ENCODE data around the gene GLIS2. TPM values are rescaled to one million over a fixed set of nuclear protein-coding genes. Genes with fewer than 3 reads are reported as not detected.

GLIS2 gene
- total RNA-seq, 1 donor from 2014 or later: 1.6 TPM

DNA sequence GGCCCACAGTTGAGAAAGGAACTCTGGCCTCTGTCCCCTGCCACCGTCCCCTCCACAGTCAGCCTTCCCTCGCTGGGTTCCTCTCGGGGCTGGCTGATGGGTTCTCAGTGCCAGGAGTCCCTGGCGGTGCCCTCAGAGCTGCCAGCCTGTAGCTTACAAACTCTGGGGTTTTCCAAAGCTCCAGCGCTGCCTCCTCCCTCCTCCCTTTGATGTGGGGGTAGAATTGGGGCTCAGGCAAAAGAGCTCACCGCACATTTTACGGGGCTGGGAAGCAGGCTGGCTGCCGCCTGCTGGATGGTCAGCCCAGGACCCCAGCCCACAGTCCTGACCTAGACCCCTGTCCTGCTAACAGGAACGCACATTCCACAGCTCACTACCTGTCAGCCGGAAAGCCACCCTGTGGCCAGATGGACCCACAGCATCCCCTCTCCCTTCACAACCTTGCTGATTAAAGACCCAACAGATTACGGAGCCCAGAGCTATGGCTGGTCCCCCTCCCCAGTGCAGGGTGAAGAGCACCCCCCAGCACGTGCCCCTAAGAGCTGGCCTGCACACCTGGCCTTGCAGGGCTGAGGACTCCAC is 61.8 kb downstream of the GLIS2 start:
- H3K27me3 Mint-ChIP-seq (ENCODE audit: unreplicated experiment): peaks cover 7% of the 10 kb centered on the region
- H3K27ac Mint-ChIP-seq (ENCODE audit: unreplicated experiment): peak overlapping the region; percentile 53
- H3K4me1 Mint-ChIP-seq (ENCODE audit: unreplicated experiment): peaks cover 18% of the 10 kb centered on the region
- TF ChIP-seq, protein P1, sequence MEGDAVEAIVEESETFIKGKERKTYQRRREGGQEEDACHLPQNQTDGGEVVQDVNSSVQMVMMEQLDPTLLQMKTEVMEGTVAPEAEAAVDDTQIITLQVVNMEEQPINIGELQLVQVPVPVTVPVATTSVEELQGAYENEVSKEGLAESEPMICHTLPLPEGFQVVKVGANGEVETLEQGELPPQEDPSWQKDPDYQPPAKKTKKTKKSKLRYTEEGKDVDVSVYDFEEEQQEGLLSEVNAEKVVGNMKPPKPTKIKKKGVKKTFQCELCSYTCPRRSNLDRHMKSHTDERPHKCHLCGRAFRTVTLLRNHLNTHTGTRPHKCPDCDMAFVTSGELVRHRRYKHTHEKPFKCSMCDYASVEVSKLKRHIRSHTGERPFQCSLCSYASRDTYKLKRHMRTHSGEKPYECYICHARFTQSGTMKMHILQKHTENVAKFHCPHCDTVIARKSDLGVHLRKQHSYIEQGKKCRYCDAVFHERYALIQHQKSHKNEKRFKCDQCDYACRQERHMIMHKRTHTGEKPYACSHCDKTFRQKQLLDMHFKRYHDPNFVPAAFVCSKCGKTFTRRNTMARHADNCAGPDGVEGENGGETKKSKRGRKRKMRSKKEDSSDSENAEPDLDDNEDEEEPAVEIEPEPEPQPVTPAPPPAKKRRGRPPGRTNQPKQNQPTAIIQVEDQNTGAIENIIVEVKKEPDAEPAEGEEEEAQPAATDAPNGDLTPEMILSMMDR (IDR thresholded peaks at IDR 0.05; ENCODE audit: unreplicated experiment): no peak
- H3K36me3 Mint-ChIP-seq (ENCODE audit: low read depth, unreplicated experiment): no peaks in the 10 kb centered on the region
- DNase-seq (ENCODE audit: low spot score): no peak
- H3K9me3 Mint-ChIP-seq (ENCODE audit: unreplicated experiment): no peaks in the 10 kb centered on the region
- peak overlapping the region; percentile 57 for H3K4me3 Mint-ChIP-seq (ENCODE audit: unreplicated experiment)

GRCh38 chr16:4378161-4378666 is 62.3 kb downstream of the GLIS2 start:
- H3K27ac Mint-ChIP-seq (ENCODE audit: unreplicated experiment): no peak overlapping the region
- peaks cover 2% of the 10 kb centered on the region for H3K36me3 Mint-ChIP-seq (ENCODE audit: low read depth, unreplicated experiment)
- DNase-seq (ENCODE audit: low spot score): no peak
- H3K9me3 Mint-ChIP-seq (ENCODE audit: unreplicated experiment): no peaks in the 10 kb centered on the region
- TF ChIP-seq, protein P1 (IDR thresholded peaks at IDR 0.05; ENCODE audit: unreplicated experiment): no peak
- no peak overlapping the region for H3K4me3 Mint-ChIP-seq (ENCODE audit: unreplicated experiment)
- H3K4me1 Mint-ChIP-seq (ENCODE audit: unreplicated experiment): peaks cover 18% of the 10 kb centered on the region
- H3K27me3 Mint-ChIP-seq (ENCODE audit: unreplicated experiment): peaks cover 7% of the 10 kb centered on the region

DNA sequence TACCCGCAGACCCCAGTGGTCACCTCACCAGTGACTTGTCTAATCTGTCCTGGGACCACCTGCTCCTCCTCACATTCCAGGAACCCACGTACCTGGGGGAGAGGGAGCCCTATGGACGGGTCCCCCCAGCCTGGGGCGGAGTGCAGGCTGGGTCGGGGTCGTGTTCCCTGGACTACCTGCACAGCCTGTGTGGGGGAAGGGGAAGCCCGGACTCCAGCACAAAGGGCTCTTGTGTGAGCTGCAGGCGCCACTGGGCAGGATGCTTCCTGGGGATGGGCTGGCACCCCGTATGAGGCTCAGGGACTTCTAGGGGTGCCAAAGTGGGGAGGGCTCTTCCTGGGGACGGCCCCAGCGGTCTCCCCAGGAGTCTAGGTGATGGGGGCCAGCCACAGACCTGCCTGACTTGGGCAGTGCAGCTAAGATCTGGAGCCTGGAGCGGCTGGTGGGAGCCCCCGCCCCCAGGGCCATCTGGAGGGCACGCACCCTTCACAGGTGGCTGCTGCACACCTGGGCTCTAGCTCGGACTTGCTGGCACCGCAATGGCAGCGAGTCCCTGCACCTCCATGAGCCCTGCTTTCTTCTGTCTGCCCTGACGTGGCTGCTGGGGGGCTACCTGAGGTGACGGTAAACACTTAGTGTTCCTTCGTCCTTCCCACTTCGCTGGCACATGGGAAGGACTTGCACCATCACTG is 63.3 kb downstream of the GLIS2 start:
- Mint-ChIP-seq H3K4me3 (ENCODE audit: unreplicated experiment) (no peak overlapping the region), H3K27me3 (ENCODE audit: unreplicated experiment) (peaks cover 7% of the 10 kb centered on the region), H3K4me1 (ENCODE audit: unreplicated experiment) (peaks cover 16% of the 10 kb centered on the region), H3K9me3 (ENCODE audit: unreplicated experiment) (no peaks in the 10 kb centered on the region), H3K27ac (ENCODE audit: unreplicated experiment) (no peak overlapping the region), H3K36me3 (ENCODE audit: low read depth, unreplicated experiment) (peaks cover 4% of the 10 kb centered on the region)
- no peak for DNase-seq (ENCODE audit: low spot score)
- TF ChIP-seq, protein P1 (IDR thresholded peaks at IDR 0.05; ENCODE audit: unreplicated experiment): no peak

DNA sequence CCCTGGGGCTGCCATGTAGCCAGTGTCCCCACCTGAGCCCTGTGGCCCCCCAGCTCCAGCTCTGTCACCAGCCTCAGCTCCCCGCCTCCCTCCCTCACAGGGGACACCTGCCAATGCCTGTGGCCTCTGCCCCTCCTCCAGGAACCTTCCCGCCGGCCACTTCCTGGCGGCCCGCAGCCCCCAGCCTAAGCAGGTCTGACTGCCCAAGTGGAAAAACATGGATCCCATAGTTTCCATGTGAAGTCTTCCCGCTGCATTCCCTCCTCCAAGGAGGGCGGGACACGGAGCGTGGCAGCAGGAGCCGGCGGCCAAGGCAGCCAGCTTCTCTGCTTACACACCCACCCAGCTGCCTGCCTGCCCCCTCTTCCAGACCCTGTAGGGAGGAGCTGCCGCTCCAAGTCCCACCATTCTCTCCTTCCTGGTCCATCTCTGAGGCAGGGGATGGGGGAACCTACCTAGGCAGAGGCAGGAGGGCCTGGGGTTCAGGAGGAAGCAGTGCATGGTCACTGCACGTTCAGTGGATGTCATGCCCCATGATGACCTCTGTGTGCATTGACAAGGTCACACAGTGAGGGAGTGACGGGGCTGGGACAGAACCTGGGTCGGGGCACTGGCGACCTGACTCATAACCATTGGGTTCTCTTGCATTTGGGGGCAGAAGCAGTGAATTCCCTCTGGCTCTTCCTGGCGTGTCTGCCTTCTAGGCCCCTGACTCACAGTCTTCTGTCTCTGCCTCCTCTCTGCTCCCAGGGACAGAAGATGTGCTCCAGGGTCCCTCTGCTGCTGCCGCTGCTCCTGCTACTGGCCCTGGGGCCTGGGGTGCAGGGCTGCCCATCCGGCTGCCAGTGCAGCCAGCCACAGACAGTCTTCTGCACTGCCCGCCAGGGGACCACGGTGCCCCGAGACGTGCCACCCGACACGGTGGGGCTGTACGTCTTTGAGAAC is 64.5 kb downstream of the GLIS2 start:
- TF ChIP-seq, protein P1 (IDR thresholded peaks at IDR 0.05; ENCODE audit: unreplicated experiment): no peak
- H3K27me3 Mint-ChIP-seq (ENCODE audit: unreplicated experiment): peaks cover 7% of the 10 kb centered on the region
- H3K4me1 Mint-ChIP-seq (ENCODE audit: unreplicated experiment): peaks cover 14% of the 10 kb centered on the region
- no peaks in the 10 kb centered on the region for H3K9me3 Mint-ChIP-seq (ENCODE audit: unreplicated experiment)
- H3K4me3 Mint-ChIP-seq (ENCODE audit: unreplicated experiment): no peak overlapping the region
- DNase-seq (ENCODE audit: low spot score): no peak
- peaks cover 4% of the 10 kb centered on the region for H3K36me3 Mint-ChIP-seq (ENCODE audit: low read depth, unreplicated experiment)
- H3K27ac Mint-ChIP-seq (ENCODE audit: unreplicated experiment): no peak overlapping the region
